ENCODE measurements around the gene PRKG1.

GRCh38 chr10:51685768-51686167 lies 611.5 kb downstream of the PRKG1 start:
- TF ChIP-seq CTCF (conservative IDR thresholded peaks at IDR 0.05 in 1 of 2, IDR thresholded peaks at IDR 0.05 in 1 of 2; ENCODE audit: low read depth in 1 of 2, low read length in 2 of 2) (no peak), EZH2 (IDR thresholded peaks at IDR 0.05; ENCODE audit: low read length, missing control alignments) (no peak)
